ENCODE results near the gene SYPL1.

- TF ChIP-seq CTCF (IDR thresholded peaks at IDR 0.05): no peak
- no peak for TF ChIP-seq ZFX (IDR thresholded peaks at IDR 0.05; ENCODE audit: borderline replicate concordance)
Measured at GRCh38 chr7:106112972-106113421, 885 bp upstream of the SYPL1 start.
